HG03108 (cell line): ENCODE data around the gene SAMMSON.
A peak's percentile ranks its signal among the peaks of the same experiment; 100 is the strongest.

ENCODE experiments used
- ATAC-seq: cut with Tn5 transposase; IDR thresholded peaks from one replicate; pipeline ENCODE4 v1.9.1; 2021; ENCODE audit warnings: moderate library complexity; ENCODE audit not compliant: unreplicated experiment

The SAMMSON gene

GRCh38 chr3:70085613-70086012, 86.1 kb downstream of the SAMMSON start:
- no peak for ATAC-seq

- no peak for ATAC-seq
Observed at GRCh38 chr3:70086336-70086735, 86.8 kb downstream of the SAMMSON start.

GRCh38 chr3:70090322-70090913, 90.9 kb downstream of the SAMMSON start:
- ATAC-seq, result no peak

DNA sequence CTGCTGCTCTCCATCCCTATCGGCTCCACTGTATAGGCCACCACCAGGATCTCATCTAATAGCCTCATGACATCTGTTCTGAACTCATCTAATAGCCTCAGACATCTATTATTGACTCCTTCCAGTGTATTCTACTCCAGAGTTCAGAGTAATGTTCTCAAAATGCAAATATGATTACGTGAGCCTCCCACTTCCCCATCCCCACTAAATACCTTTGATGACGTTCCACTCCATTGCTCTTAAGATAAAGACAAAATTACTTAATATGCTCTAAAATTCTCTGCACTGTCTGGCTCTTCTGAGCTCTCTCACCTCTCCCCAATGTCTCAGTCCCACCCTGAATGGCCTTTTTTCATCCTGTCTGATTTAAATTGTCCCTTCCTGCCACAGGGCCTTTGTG, 94.7 kb downstream of the SAMMSON start:
- ATAC-seq, result no peak

DNA sequence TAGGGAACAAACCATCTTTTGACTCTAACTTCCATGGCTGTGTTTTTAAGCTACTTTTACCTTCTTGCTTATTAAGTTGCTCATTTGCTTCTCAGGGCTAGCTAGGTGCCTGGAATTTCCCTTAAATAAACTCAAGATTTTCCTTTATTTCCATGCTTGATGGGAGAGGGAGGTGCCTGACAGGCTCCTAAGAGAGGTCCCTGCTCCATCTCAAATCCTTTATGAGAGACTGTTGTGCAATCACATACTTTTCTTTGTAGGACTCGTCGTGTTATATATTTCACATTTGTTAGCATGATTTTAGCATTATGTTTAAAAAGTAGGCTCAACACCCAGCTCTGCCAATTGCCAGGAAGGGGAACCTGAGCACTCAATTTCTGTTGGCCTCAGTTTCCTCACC, 95.7 kb downstream of the SAMMSON start:
- ATAC-seq, result no peak

- peak; percentile 97 for ATAC-seq
Observed at GRCh38 chr3:70096376-70097066, 97.0 kb downstream of the SAMMSON start.

DNA sequence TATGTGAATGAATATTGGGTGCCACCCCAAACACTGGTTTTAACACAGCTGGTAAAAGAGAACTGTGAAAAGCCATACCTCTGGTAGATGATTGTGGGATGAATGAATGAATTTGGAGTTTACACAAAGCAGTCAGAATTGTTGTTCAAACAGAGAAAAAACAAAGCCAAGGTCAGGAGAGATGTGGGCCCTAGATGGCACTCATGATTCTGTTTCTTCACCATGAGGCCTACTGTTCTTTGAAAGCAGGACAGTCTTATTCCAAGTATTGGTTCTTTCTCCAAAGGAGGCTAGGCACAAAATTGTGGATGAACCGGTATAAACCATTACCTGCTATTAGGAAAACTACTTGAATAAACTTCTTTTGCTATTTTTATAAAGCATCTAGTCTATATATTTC, 97.6 kb downstream of the SAMMSON start:
- no peak for ATAC-seq

GRCh38 chr3:70108072-70108471, 108.5 kb downstream of the SAMMSON start:
- no peak for ATAC-seq

DNA sequence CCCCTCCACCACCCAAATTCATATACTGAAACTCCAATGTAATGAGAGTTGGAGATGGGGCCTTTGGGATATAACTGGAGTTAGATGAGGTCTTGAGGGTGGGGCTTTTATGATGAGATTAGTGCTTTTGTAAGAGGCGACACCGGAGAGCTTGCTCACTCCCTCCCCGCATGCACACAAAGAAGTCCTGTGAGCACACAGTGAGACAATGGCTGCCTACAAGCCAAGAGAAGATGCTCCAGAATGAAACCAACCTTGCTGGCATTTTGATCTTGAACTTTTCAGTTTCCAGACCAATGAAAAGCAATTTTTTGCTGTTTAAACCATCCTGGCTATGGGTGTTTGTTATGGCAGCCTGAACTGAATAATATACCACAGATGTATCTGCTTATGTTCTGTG, 109.0 kb downstream of the SAMMSON start:
- ATAC-seq, result no peak

- no peak for ATAC-seq
Observed at GRCh38 chr3:70110066-70110465, 110.5 kb downstream of the SAMMSON start.

GRCh38 chr3:70111411-70111810, 111.9 kb downstream of the SAMMSON start:
- ATAC-seq, result no peak

GRCh38 chr3:70112751-70113150, 113.2 kb downstream of the SAMMSON start:
- ATAC-seq, result no peak

DNA sequence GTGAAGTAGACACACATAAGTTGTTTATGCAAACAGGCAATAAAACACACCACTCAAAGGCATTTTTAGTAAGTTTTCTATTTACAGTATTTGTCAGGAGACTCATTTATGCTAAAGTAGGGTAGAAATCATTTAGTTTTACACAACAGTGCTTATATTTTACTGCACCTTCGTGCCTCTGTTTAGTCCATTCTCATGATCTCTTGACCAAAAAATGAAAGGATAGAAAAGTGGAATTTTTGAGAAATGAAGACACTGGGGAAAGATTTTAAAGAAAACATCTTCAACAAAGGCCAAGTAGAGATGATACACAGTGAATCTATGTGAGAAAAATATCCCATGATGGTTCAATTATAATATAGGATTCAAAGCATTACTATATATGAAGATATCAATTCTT, 114.9 kb downstream of the SAMMSON start:
- no peak for ATAC-seq

DNA sequence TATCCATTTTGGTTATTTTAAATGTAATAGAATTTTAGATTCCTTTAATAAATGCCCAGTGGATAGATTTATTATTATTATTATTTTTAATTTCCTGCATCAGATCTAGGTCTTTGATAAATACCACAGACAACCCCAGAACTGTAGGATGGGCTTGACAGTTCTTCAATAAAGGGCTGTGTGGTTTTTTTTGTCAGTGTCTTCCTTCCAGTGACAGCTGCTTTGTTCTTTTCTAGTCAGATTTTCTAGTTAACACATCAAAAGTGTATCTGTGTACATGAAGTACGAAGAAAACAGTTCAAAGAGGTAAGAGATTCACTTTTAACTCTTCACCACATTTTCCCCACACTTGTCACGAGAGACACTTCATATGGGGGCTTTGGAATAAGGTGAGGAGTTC, 120.3 kb downstream of the SAMMSON start:
- ATAC-seq, result no peak
